Measurements from ENCODE around the gene CAB39L.

Gene CAB39L

GRCh38 chr13:49272296-49272695, 171.6 kb downstream of the CAB39L start:
- no peak overlapping the region for H2AFZ ChIP-seq (ENCODE audit: low read depth, low read length)
- H3K4me2 ChIP-seq (ENCODE audit: low read length): no peak overlapping the region
- no peak overlapping the region for H3K9ac ChIP-seq (ENCODE audit: low read length)
- H3K27ac ChIP-seq (ENCODE audit: low read length): no peak overlapping the region
- H3K36me3 ChIP-seq (replicated peaks; ENCODE audit: low read depth, low read length): peaks cover 6% of the 10 kb centered on the region
- TF ChIP-seq EZH2phosphoT487 (IDR thresholded peaks at IDR 0.05; ENCODE audit: low read depth): no peak
- TF ChIP-seq, protein P1, sequence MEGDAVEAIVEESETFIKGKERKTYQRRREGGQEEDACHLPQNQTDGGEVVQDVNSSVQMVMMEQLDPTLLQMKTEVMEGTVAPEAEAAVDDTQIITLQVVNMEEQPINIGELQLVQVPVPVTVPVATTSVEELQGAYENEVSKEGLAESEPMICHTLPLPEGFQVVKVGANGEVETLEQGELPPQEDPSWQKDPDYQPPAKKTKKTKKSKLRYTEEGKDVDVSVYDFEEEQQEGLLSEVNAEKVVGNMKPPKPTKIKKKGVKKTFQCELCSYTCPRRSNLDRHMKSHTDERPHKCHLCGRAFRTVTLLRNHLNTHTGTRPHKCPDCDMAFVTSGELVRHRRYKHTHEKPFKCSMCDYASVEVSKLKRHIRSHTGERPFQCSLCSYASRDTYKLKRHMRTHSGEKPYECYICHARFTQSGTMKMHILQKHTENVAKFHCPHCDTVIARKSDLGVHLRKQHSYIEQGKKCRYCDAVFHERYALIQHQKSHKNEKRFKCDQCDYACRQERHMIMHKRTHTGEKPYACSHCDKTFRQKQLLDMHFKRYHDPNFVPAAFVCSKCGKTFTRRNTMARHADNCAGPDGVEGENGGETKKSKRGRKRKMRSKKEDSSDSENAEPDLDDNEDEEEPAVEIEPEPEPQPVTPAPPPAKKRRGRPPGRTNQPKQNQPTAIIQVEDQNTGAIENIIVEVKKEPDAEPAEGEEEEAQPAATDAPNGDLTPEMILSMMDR (IDR thresholded peaks at IDR 0.05; ENCODE audit: low read depth, low read length): no peak
- no peaks in the 10 kb centered on the region for H3K79me2 ChIP-seq (ENCODE audit: low read length)
- no peaks in the 10 kb centered on the region for H4K20me1 ChIP-seq (ENCODE audit: insufficient read depth, low read length)
- no peak overlapping the region for H3K4me3 ChIP-seq (ENCODE audit: low read length)
- H3K27me3 ChIP-seq (ENCODE audit: low read depth, low read length): no peaks in the 10 kb centered on the region
- H3K4me1 ChIP-seq (ENCODE audit: low read length): no peaks in the 10 kb centered on the region
- H3K9me3 ChIP-seq (ENCODE audit: insufficient read depth, low read length): no peaks in the 10 kb centered on the region

DNA sequence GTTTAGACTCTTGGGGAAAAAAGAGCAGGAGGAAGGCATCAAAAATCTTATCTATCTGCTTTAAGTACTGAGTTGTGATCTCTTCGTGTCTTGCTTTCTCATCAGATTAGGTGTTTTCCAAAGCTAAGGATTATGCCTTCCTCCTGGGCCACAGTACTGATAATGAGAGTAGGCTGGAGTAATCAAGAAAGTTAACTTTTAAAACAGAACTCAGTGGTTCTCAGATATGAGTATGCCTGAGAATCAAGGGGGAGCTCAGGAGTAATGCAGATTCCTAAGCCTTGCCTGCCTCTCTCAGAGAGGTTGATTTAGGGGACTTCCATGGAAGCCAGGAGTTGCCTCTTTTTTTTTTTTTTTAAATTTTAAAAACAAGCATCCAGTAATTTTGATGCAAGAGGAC, 172.6 kb downstream of the CAB39L start:
- H3K27me3 ChIP-seq (ENCODE audit: low read depth, low read length): no peaks in the 10 kb centered on the region
- H3K4me2 ChIP-seq (ENCODE audit: low read length): no peak overlapping the region
- H3K36me3 ChIP-seq (replicated peaks; ENCODE audit: low read depth, low read length): peaks cover 10% of the 10 kb centered on the region
- H3K4me1 ChIP-seq (ENCODE audit: low read length): no peaks in the 10 kb centered on the region
- no peaks in the 10 kb centered on the region for H3K79me2 ChIP-seq (ENCODE audit: low read length)
- H2AFZ ChIP-seq (ENCODE audit: low read depth, low read length): no peak overlapping the region
- H3K27ac ChIP-seq (ENCODE audit: low read length): no peak overlapping the region
- no peaks in the 10 kb centered on the region for H4K20me1 ChIP-seq (ENCODE audit: insufficient read depth, low read length)
- no peaks in the 10 kb centered on the region for H3K9me3 ChIP-seq (ENCODE audit: insufficient read depth, low read length)
- no peak for TF ChIP-seq EZH2phosphoT487 (IDR thresholded peaks at IDR 0.05; ENCODE audit: low read depth)
- TF ChIP-seq, protein P1 (IDR thresholded peaks at IDR 0.05; ENCODE audit: low read depth, low read length): no peak
- H3K4me3 ChIP-seq (ENCODE audit: low read length): no peak overlapping the region
- H3K9ac ChIP-seq (ENCODE audit: low read length): no peak overlapping the region

GRCh38 chr13:49265822-49266221, 178.0 kb downstream of the CAB39L start:
- H3K79me2 ChIP-seq (ENCODE audit: low read length): no peaks in the 10 kb centered on the region
- H3K4me3 ChIP-seq (ENCODE audit: low read length): no peak overlapping the region
- H3K4me1 ChIP-seq (ENCODE audit: low read length): no peaks in the 10 kb centered on the region
- no peak overlapping the region for H2AFZ ChIP-seq (ENCODE audit: low read depth, low read length)
- no peaks in the 10 kb centered on the region; the same call in 1 of the 2 replicates for H4K20me1 ChIP-seq (ENCODE audit: insufficient read depth, low read length)
- TF ChIP-seq, protein P1 (IDR thresholded peaks at IDR 0.05; ENCODE audit: low read depth, low read length): no peak
- TF ChIP-seq EZH2phosphoT487 (IDR thresholded peaks at IDR 0.05; ENCODE audit: low read depth): no peak
- H3K9me3 ChIP-seq (ENCODE audit: insufficient read depth, low read length): no peaks in the 10 kb centered on the region
- H3K9ac ChIP-seq (ENCODE audit: low read length): no peak overlapping the region
- H3K36me3 ChIP-seq (replicated peaks; ENCODE audit: low read depth, low read length): peaks cover 23% of the 10 kb centered on the region
- no peak overlapping the region for H3K4me2 ChIP-seq (ENCODE audit: low read length)
- no peaks in the 10 kb centered on the region for H3K27me3 ChIP-seq (ENCODE audit: low read depth, low read length)
- no peak overlapping the region for H3K27ac ChIP-seq (ENCODE audit: low read length)

DNA sequence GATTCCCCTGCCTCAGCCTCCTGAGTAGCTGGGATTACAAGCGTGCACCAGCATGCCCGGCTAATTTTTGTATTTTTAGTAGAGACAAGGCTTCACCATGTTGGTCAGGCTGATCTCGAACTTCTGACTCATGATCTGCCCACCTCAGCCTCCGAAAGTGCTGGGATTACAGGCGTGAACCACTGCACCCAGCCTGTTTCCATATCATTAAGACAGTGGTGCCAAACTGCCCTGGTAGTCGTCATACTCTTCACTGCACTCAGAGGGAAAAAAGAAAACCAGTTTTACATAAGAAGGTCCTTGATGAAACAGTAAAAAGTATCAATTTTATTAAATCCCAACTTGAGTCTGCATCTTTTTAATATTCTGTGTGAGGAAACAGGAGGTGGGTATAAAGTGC, 181.2 kb downstream of the CAB39L start:
- H3K36me3 ChIP-seq (replicated peaks; ENCODE audit: low read depth, low read length): peaks cover 27% of the 10 kb centered on the region
- no peak overlapping the region for H3K4me2 ChIP-seq (ENCODE audit: low read length)
- H3K9me3 ChIP-seq (ENCODE audit: insufficient read depth, low read length): no peaks in the 10 kb centered on the region
- no peaks in the 10 kb centered on the region; the same call in 1 of the 2 replicates for H4K20me1 ChIP-seq (ENCODE audit: insufficient read depth, low read length)
- H3K27me3 ChIP-seq (ENCODE audit: low read depth, low read length): no peaks in the 10 kb centered on the region
- H2AFZ ChIP-seq (ENCODE audit: low read depth, low read length): no peak overlapping the region
- peaks cover 7% of the 10 kb centered on the region for H3K4me1 ChIP-seq (ENCODE audit: low read length)
- no peaks in the 10 kb centered on the region for H3K79me2 ChIP-seq (ENCODE audit: low read length)
- TF ChIP-seq, protein P1 (IDR thresholded peaks at IDR 0.05; ENCODE audit: low read depth, low read length): no peak
- TF ChIP-seq EZH2phosphoT487 (IDR thresholded peaks at IDR 0.05; ENCODE audit: low read depth): no peak
- H3K4me3 ChIP-seq (ENCODE audit: low read length): no peak overlapping the region
- no peak overlapping the region for H3K9ac ChIP-seq (ENCODE audit: low read length)
- H3K27ac ChIP-seq (ENCODE audit: low read length): no peak overlapping the region

All from OCI-LY3 (cell line).